Loucy (cell line): Measurements from ENCODE around the gene APBB2.
"Not testable (repeated sequence)": the region's sequence is repeated elsewhere in the genome, so short reads cannot be mapped to it uniquely, and the experiment has no call there.

Source experiments
- H2AFZ ChIP-seq: fragments of 200-600 bp; sonication (generic); 2 replicates; pipeline ENCODE4 v1.6.0; 2016; ENCODE audit warnings: antibody characterized with exemption, mild to moderate bottlenecking, low read length, moderate library complexity
- H3F3A ChIP-seq: fragments of 200-600 bp; 2 replicates; pipeline ENCODE4 v1.6.0; 2016; ENCODE audit warnings: antibody characterized with exemption, low read depth, mild to moderate bottlenecking
- H3K27me3 ChIP-seq: fragments of 200-600 bp; sonication (generic); 2 replicates; pipeline ENCODE4 v1.6.1; 2014; ENCODE audit warnings: low read length, mild to moderate bottlenecking; ENCODE audit not compliant: insufficient read depth, poor library complexity, severe bottlenecking
- H3K36me3 ChIP-seq: fragments of 200-600 bp; sonication (generic); 2 replicates; pipeline ENCODE4 v1.6.1; 2016; ENCODE audit warnings: low read length; ENCODE audit not compliant: insufficient read depth
- H3K4me1 ChIP-seq: fragments of 200-600 bp; sonication (generic); 2 replicates; pipeline ENCODE4 v1.5.1; 2014; ENCODE audit warnings: low read length, mild to moderate bottlenecking; ENCODE audit not compliant: insufficient read depth, poor library complexity, severe bottlenecking
- H3K4me2 ChIP-seq: fragments of 200-600 bp; sonication (generic); 2 replicates; pipeline ENCODE4 v1.6.0; 2014; ENCODE audit warnings: antibody characterized with exemption, low read length, low read depth, mild to moderate bottlenecking; ENCODE audit not compliant: poor library complexity, severe bottlenecking
- H3K4me3 ChIP-seq: fragments of 200-600 bp; sonication (generic); 2 replicates; pipeline ENCODE4 v1.5.1; 2014; ENCODE audit warnings: low read length, mild to moderate bottlenecking, mixed read lengths; ENCODE audit not compliant: poor library complexity, severe bottlenecking
- H3K79me2 ChIP-seq: fragments of 200-600 bp; sonication (generic); 2 replicates; pipeline ENCODE4 v1.6.1; 2014; ENCODE audit warnings: low read length; ENCODE audit not compliant: insufficient read depth
- H3K9ac ChIP-seq: fragments of 200-600 bp; sonication (generic); 2 replicates; pipeline ENCODE4 v1.6.0; 2014; ENCODE audit warnings: mild to moderate bottlenecking, low read depth, low read length, moderate library complexity; ENCODE audit not compliant: poor library complexity, severe bottlenecking
- H3K9me2 ChIP-seq: fragments of 200-600 bp; sonication (generic); replicated peaks from 2 replicates; pipeline ENCODE4 v1.6.1; 2016; ENCODE audit warnings: low read depth, low read length, mixed read lengths
- H3K9me3 ChIP-seq: fragments of 200-600 bp; sonication (generic); 2 replicates; pipeline ENCODE4 v1.6.1; 2014; ENCODE audit warnings: mild to moderate bottlenecking, antibody characterized with exemption, low read length, low read depth; ENCODE audit not compliant: insufficient read depth
- H4K20me1 ChIP-seq: fragments of 200-600 bp; sonication (generic); 2 replicates; pipeline ENCODE4 v1.6.0; 2014; ENCODE audit warnings: antibody characterized with exemption, low read length, mild to moderate bottlenecking; ENCODE audit not compliant: insufficient read depth, poor library complexity, severe bottlenecking
- CTCF ChIP-seq: fragments of 200-600 bp; sonication (generic); conservative IDR thresholded peaks from 2 replicates; pipeline ENCODE4 v1.5.1; 2014; ENCODE audit warnings: mild to moderate bottlenecking, antibody characterized with exemption, low read length
- EZH2phosphoT487 ChIP-seq: fragments of 200-600 bp; IDR thresholded peaks from 2 replicates; pipeline ENCODE4 v1.6.1; 2018; ENCODE audit warnings: antibody characterized with exemption, mild to moderate bottlenecking, moderate library complexity, borderline replicate concordance

APBB2 gene

GRCh38 chr4:40995850-40996249 lies 218.5 kb downstream of the APBB2 start:
- H4K20me1 ChIP-seq: no peaks in the 10 kb centered on the region
- H3K27me3 ChIP-seq: no peaks in the 10 kb centered on the region
- H3K4me3 ChIP-seq: no peak overlapping the region
- H3K9me3 ChIP-seq: no peaks in the 10 kb centered on the region
- no peaks in the 10 kb centered on the region for H3K9me2 ChIP-seq
- TF ChIP-seq EZH2phosphoT487 (no peak), CTCF (no peak)
- no peak overlapping the region for H2AFZ ChIP-seq
- no peaks in the 10 kb centered on the region for H3F3A ChIP-seq
- H3K4me2 ChIP-seq: no peak overlapping the region
- no peaks in the 10 kb centered on the region for H3K4me1 ChIP-seq
- no peaks in the 10 kb centered on the region for H3K36me3 ChIP-seq
- no peaks in the 10 kb centered on the region for H3K79me2 ChIP-seq
- H3K9ac ChIP-seq: no peak overlapping the region

GRCh38 chr4:40994321-40994720 lies 220.0 kb downstream of the APBB2 start:
- not testable (repeated sequence) for H3K4me2 ChIP-seq

GRCh38 chr4:40993296-40993693 lies 221.0 kb downstream of the APBB2 start:
- not testable (repeated sequence) for H3K4me1 ChIP-seq, H3F3A ChIP-seq, H3K36me3 ChIP-seq, H3K27me3 ChIP-seq, H2AFZ ChIP-seq, H3K4me2 ChIP-seq, H3K9me2 ChIP-seq, H3K9ac ChIP-seq, H3K9me3 ChIP-seq, H3K4me3 ChIP-seq, H4K20me1 ChIP-seq, H3K79me2 ChIP-seq

More at GRCh38 chr4:40994321-40994720, 220.0 kb downstream of the APBB2 start:
- not testable (repeated sequence) for H3K79me2 ChIP-seq, H3K9me3 ChIP-seq, H3K27me3 ChIP-seq, H2AFZ ChIP-seq, H3K9me2 ChIP-seq, H3K36me3 ChIP-seq, H3K4me3 ChIP-seq, H4K20me1 ChIP-seq, H3K4me1 ChIP-seq, H3F3A ChIP-seq, H3K9ac ChIP-seq

- Histone ChIP-seq H3F3A (no peaks in the 10 kb centered on the region), H3K79me2 (no peaks in the 10 kb centered on the region), H2AFZ (no peak overlapping the region), H3K9me3 (no peaks in the 10 kb centered on the region), H4K20me1 (no peaks in the 10 kb centered on the region), H3K4me2 (no peak overlapping the region), H3K9me2 (no peaks in the 10 kb centered on the region), H3K4me3 (no peak overlapping the region), H3K4me1 (no peaks in the 10 kb centered on the region), H3K9ac (no peak overlapping the region), H3K27me3 (no peaks in the 10 kb centered on the region), H3K36me3 (no peaks in the 10 kb centered on the region)
- TF ChIP-seq CTCF: no peak
- TF ChIP-seq EZH2phosphoT487: no peak
Observed at GRCh38 chr4:40992472-40993295, 221.7 kb downstream of the APBB2 start.
